Activated CD8-positive, alpha-beta memory T cell treated with anti-CD3 and anti-CD28 coated beads, Interleukin-2, amount 50 U/mL, for 48 hours (primary cell): ENCODE measurements around the gene MAML1.

Experiments
- DNase-seq: peaks from one replicate; pipeline ENCODE4 v3.0.0-alpha.2; 2020

The MAML1 gene

GRCh38 chr5:179806250-179807048 is 73.8 kb downstream of the MAML1 start, which contains the start of gene MGAT4B:
TSS of gene MGAT4B (minus strand) at chr5:179806866. CDS start at chr5:179806583, 283 bp downstream.
- peak; percentile 84 for DNase-seq

GRCh38 chr5:179812135-179812825 is 79.7 kb downstream of the MAML1 start:
- DNase-seq, result no peak

- no peak for DNase-seq
Observed at GRCh38 chr5:179812997-179813607, 80.5 kb downstream of the MAML1 start.

GRCh38 chr5:179814090-179814489 is 81.5 kb downstream of the MAML1 start:
- no peak for DNase-seq

- DNase-seq, result no peak
Observed at GRCh38 chr5:179815491-179816249, 83.0 kb downstream of the MAML1 start.

GRCh38 chr5:179816401-179816795 is 83.8 kb downstream of the MAML1 start:
- DNase-seq, result no peak

- DNase-seq, result peak; percentile 62
Observed at GRCh38 chr5:179816796-179817469, 84.3 kb downstream of the MAML1 start.

GRCh38 chr5:179817470-179817840 is 84.8 kb downstream of the MAML1 start:
- peak; percentile 65 for DNase-seq

GRCh38 chr5:179817890-179818745 is 85.5 kb downstream of the MAML1 start:
- DNase-seq, result peak; percentile 56

GRCh38 chr5:179818746-179819295 is 86.2 kb downstream of the MAML1 start:
- DNase-seq, result peak; percentile 89

- peak; percentile 78 for DNase-seq
Observed at GRCh38 chr5:179819296-179820126, 86.9 kb downstream of the MAML1 start.

GRCh38 chr5:179820127-179820482 is 87.5 kb downstream of the MAML1 start:
- no peak for DNase-seq

- DNase-seq, result peak; percentile 94
Observed at GRCh38 chr5:179820483-179821297, 88.1 kb downstream of the MAML1 start, which contains the start of gene SQSTM1. TSS of gene SQSTM1 (plus strand) at chr5:179820905. CDS start at chr5:179820937, 32 bp downstream.

GRCh38 chr5:179821298-179822058 is 88.9 kb downstream of the MAML1 start:
- DNase-seq, result peak; percentile 88

- DNase-seq, result no peak
Observed at GRCh38 chr5:179822059-179822432, 89.4 kb downstream of the MAML1 start.

- no peak for DNase-seq
Observed at GRCh38 chr5:179822444-179822990, 89.9 kb downstream of the MAML1 start.

GRCh38 chr5:179823937-179824744 is 91.5 kb downstream of the MAML1 start:
- DNase-seq, result no peak
